H9 (cell line): Measurements from ENCODE around the gene NME8. TPM values are rescaled to one million over a fixed set of nuclear protein-coding genes. Genes with fewer than 3 reads are reported as not detected.

Source experiments
- DNase-seq: peaks from one replicate; pipeline ENCODE4 v3.0.0-alpha.2; 2017
- H2AFZ ChIP-seq: one replicate; pipeline ENCODE4 v1.6.1; 2013; ENCODE audit warnings: mild to moderate bottlenecking, low read length, control low read depth, moderate library complexity
- H2AK5ac ChIP-seq: 2 replicates; pipeline ENCODE4 v1.6.1; 2013; ENCODE audit warnings: low read length, control low read depth, mixed read lengths; ENCODE audit not compliant: insufficient read length
- H2BK120ac ChIP-seq: one replicate; pipeline ENCODE4 v1.6.1; 2013; ENCODE audit warnings: low read depth, mild to moderate bottlenecking, low read length, control low read depth, inconsistent platforms; ENCODE audit not compliant: poor library complexity, severe bottlenecking
- H2BK12ac ChIP-seq: 2 replicates; pipeline ENCODE4 v1.6.1; 2013; ENCODE audit warnings: low read length, control low read depth, mixed read lengths, low read depth; ENCODE audit not compliant: insufficient read length
- H2BK15ac ChIP-seq: 2 replicates; pipeline ENCODE4 v1.6.1; 2013; ENCODE audit warnings: low read depth, low read length, control low read depth
- H2BK20ac ChIP-seq: one replicate; pipeline ENCODE4 v1.6.1; 2013; ENCODE audit warnings: low read depth, mild to moderate bottlenecking, low read length, control low read depth, inconsistent platforms; ENCODE audit not compliant: poor library complexity, severe bottlenecking
- H2BK5ac ChIP-seq: 2 replicates; pipeline ENCODE4 v1.6.1; 2013; ENCODE audit warnings: low read length, control low read depth, mixed read lengths; ENCODE audit not compliant: insufficient read length
- H3K14ac ChIP-seq: 2 replicates; pipeline ENCODE4 v1.6.1; 2013; ENCODE audit warnings: low read length, control low read depth; ENCODE audit not compliant: insufficient read depth
- H3K18ac ChIP-seq: 2 replicates; pipeline ENCODE4 v1.6.1; 2013; ENCODE audit warnings: low read depth, mild to moderate bottlenecking, mixed read lengths, low read length, control low read depth; ENCODE audit not compliant: insufficient read length
- H3K23ac ChIP-seq: 2 replicates; pipeline ENCODE4 v1.6.1; 2013; ENCODE audit warnings: low read length, control low read depth, mixed read lengths, low read depth; ENCODE audit not compliant: insufficient read length
- H3K23me2 ChIP-seq: 2 replicates; pipeline ENCODE4 v1.6.1; 2013; ENCODE audit warnings: low read depth, mild to moderate bottlenecking, mixed read lengths, low read length, control low read depth; ENCODE audit not compliant: insufficient read length, poor library complexity, severe bottlenecking
- H3K27ac ChIP-seq: 2 replicates; pipeline ENCODE4 v1.5.1; 2013; ENCODE audit warnings: low read length, control low read depth, mixed read lengths, low read depth; ENCODE audit not compliant: insufficient read length
- H3K27me3 ChIP-seq: 2 replicates; pipeline ENCODE4 v1.6.1; 2013; ENCODE audit warnings: low read length, control low read depth, inconsistent platforms; ENCODE audit not compliant: insufficient read depth
- H3K4ac ChIP-seq: 2 replicates; pipeline ENCODE4 v1.6.1; 2013; ENCODE audit warnings: low read depth, mild to moderate bottlenecking, control low read depth, inconsistent platforms, low read length, moderate library complexity
- H3K4me1 ChIP-seq: 2 replicates; pipeline ENCODE4 v1.6.1; 2013; ENCODE audit warnings: low read length, control low read depth, inconsistent platforms; ENCODE audit not compliant: insufficient read depth
- H3K4me2 ChIP-seq: 2 replicates; pipeline ENCODE4 v1.6.1; 2013; ENCODE audit warnings: low read length, control low read depth, mixed read lengths; ENCODE audit not compliant: insufficient read length, insufficient read depth
- H3K56ac ChIP-seq: 2 replicates; pipeline ENCODE4 v1.6.1; 2013; ENCODE audit warnings: low read depth, mild to moderate bottlenecking, mixed read lengths, low read length, control low read depth; ENCODE audit not compliant: insufficient read length
- H3K79me1 ChIP-seq: 2 replicates; pipeline ENCODE4 v1.6.1; 2013; ENCODE audit warnings: low read depth, mild to moderate bottlenecking, moderate library complexity, low read length, control low read depth, inconsistent platforms; ENCODE audit not compliant: insufficient read depth, poor library complexity, severe bottlenecking
- H3K79me2 ChIP-seq: 2 replicates; pipeline ENCODE4 v1.6.1; 2013; ENCODE audit warnings: low read length, control low read depth, inconsistent platforms; ENCODE audit not compliant: insufficient read depth
- H3K9ac ChIP-seq: 2 replicates; pipeline ENCODE4 v1.6.1; 2013; ENCODE audit warnings: low read length, control low read depth, mixed read lengths; ENCODE audit not compliant: insufficient read length; ENCODE audit errors: extremely low read depth
- H3K9me3 ChIP-seq: one replicate; pipeline ENCODE4 v1.6.1; 2013; ENCODE audit warnings: low read depth, low read length, inconsistent platforms; ENCODE audit not compliant: control insufficient read depth
- H3T11ph ChIP-seq: one replicate; pipeline ENCODE4 v1.6.1; 2013; ENCODE audit warnings: mild to moderate bottlenecking, low read length, control low read depth, inconsistent platforms
- H4K20me1 ChIP-seq: one replicate; pipeline ENCODE4 v1.6.1; 2013; ENCODE audit not compliant: control insufficient read depth, insufficient read length, insufficient read depth
- H4K5ac ChIP-seq: 2 replicates; pipeline ENCODE4 v1.6.1; 2013; ENCODE audit warnings: low read depth, mild to moderate bottlenecking, mixed read lengths, low read length, control low read depth; ENCODE audit not compliant: insufficient read length
- H4K8ac ChIP-seq: replicated peaks from 2 replicates; pipeline ENCODE4 v1.6.1; 2013; ENCODE audit warnings: low read length, control low read depth, mixed read lengths, low read depth; ENCODE audit not compliant: insufficient read length
- H4K91ac ChIP-seq: 2 replicates; pipeline ENCODE4 v1.6.1; 2013; ENCODE audit warnings: low read depth, mild to moderate bottlenecking, moderate library complexity, mixed read lengths, low read length, control low read depth; ENCODE audit not compliant: insufficient read length
- H3K27ac Mint-ChIP-seq, 3 experiments: 2 replicates in 2 of 3; 3 replicates in 1 of 3; pipeline ENCODE4 v1.8.0; 2020 to 2021; ENCODE audit warnings: mixed read lengths in 3 of 3, mild to moderate bottlenecking in 1 of 3, moderate library complexity in 1 of 3
- H3K27me3 Mint-ChIP-seq: 2 replicates; pipeline ENCODE4 v1.8.0; 2021; ENCODE audit warnings: low read depth, mild to moderate bottlenecking, moderate library complexity, mixed read lengths
- H3K36me3 Mint-ChIP-seq, 3 experiments: 2 replicates in 2 of 3; 3 replicates in 1 of 3; pipeline ENCODE4 v1.8.0; 2020 to 2021; ENCODE audit warnings: low read depth in 3 of 3, mixed read lengths in 3 of 3; ENCODE audit not compliant: insufficient read depth in 1 of 3
- H3K4me1 Mint-ChIP-seq, 2 experiments: 2 replicates each; pipeline ENCODE4 v1.8.0; 2020; ENCODE audit warnings: mixed read lengths in 2 of 2
- H3K4me3 Mint-ChIP-seq, 2 experiments: 2 replicates in 1 of 2; 3 replicates in 1 of 2; pipeline ENCODE4 v1.8.0; 2020 to 2021; ENCODE audit warnings: mild to moderate bottlenecking in 2 of 2, mixed read lengths in 2 of 2, moderate library complexity in 1 of 2
- H3K9me3 Mint-ChIP-seq, 2 experiments: 2 replicates in 1 of 2; 3 replicates in 1 of 2; pipeline ENCODE4 v1.8.0; 2020; ENCODE audit warnings: mild to moderate bottlenecking in 2 of 2, mixed read lengths in 2 of 2, moderate library complexity in 1 of 2
- CTCF ChIP-seq: fragments of 200-600 bp; sonication (generic); conservative IDR thresholded peaks from 3 replicates; pipeline ENCODE4 v1.8.0; 2021; ENCODE audit warnings: antibody characterized with exemption, mild to moderate bottlenecking
- WGBS: extraction: QIAGEN DNeasy Blood & Tissue Kit; methylation state at CpG from one replicate; pipeline ENCODE4 v1.1.7; 2013; ENCODE audit warnings: missing lambda C conversion rate, low lambda C conversion rate, mixed read lengths; ENCODE audit not compliant: insufficient read length; ENCODE audit errors: extremely low coverage; 5-methylcytosine and 5-hydroxymethylcytosine counted together
- total RNA-seq: library from RNA; stranded (reverse); gene quantifications from 2 replicates; pipeline ENCODE4 v1.2.1, GENCODE V29; 2021

Gene NME8
- total RNA-seq, 1 experiment from 2014 or later: 0.33 TPM

GRCh38 chr7:37932543-37932942 is 84.1 kb downstream of the NME8 start:
- Histone ChIP-seq H2BK12ac (no peak overlapping the region), H4K5ac (no peak overlapping the region), H3K4ac (no peak overlapping the region), H2AFZ (no peak overlapping the region), H2BK15ac (no peak overlapping the region), H3K23me2 (no peaks in the 10 kb centered on the region), H2BK120ac (no peak overlapping the region), H2AK5ac (no peak overlapping the region), H3K27ac (no peak overlapping the region), H3K4me2 (no peak overlapping the region), H3K14ac (no peak overlapping the region), H3K4me1 (no peaks in the 10 kb centered on the region), H2BK5ac (no peak overlapping the region), H2BK20ac (no peak overlapping the region), H3K79me2 (0 out of 2 replicates have a peak, but pooled peaks cover 1% of the 10 kb centered on the region), H3K56ac (no peak overlapping the region), H3K27me3 (no peaks in the 10 kb centered on the region), H4K20me1 (no peaks in the 10 kb centered on the region), H3K23ac (no peak overlapping the region), H3K9me3 (no peaks in the 10 kb centered on the region), H3K9ac (no peak overlapping the region), H3K18ac (no peak overlapping the region), H3K79me1 (no peaks in the 10 kb centered on the region), H4K8ac (no peak overlapping the region), H4K91ac (no peak overlapping the region), H3T11ph (no peak overlapping the region)
- Mint-ChIP-seq H3K27me3 (no peaks in the 10 kb centered on the region), H3K9me3 (no peaks in the 10 kb centered on the region), H3K36me3 (no peaks in the 10 kb centered on the region), H3K27ac (no peak overlapping the region), H3K4me1 (no peaks in the 10 kb centered on the region), H3K4me3 (no peak overlapping the region)
- TF ChIP-seq CTCF: no peak
- no CpG with 5 or more reads among the region's 2 CpGs for WGBS
- no peak for DNase-seq
